Testis (tissue), 3 donors: ENCODE results near the gene PARVB. TPM values are rescaled to one million over a fixed set of nuclear protein-coding genes. Genes with fewer than 3 reads are reported as not detected.
A peak's percentile ranks its signal among the peaks of the same experiment; 100 is the strongest.

Experiments used
- DNase-seq: peaks from one replicate; pipeline ENCODE4 v3.0.0-alpha.2; 2019
- H3K27ac ChIP-seq, 2 donors: fragments of 200-600 bp; sonication (generic); one replicate each; pipeline ENCODE4 v1.5.1; 2019
- H3K27me3 ChIP-seq: fragments of 200-600 bp; sonication (generic); one replicate; pipeline ENCODE4 v1.5.1; 2019
- H3K36me3 ChIP-seq: fragments of 200-600 bp; sonication (generic); one replicate; pipeline ENCODE4 v1.5.1; 2017; ENCODE audit warnings: low read depth; ENCODE audit errors: missing control alignments
- H3K4me1 ChIP-seq: fragments of 200-600 bp; sonication (generic); one replicate; pipeline ENCODE4 v1.5.1; 2019
- H3K4me3 ChIP-seq, 2 donors: fragments of 200-600 bp; sonication (generic); one replicate each; pipeline ENCODE4 v1.5.1; 2017 to 2019
- H3K9me3 ChIP-seq: fragments of 200-600 bp; sonication (generic); one replicate; pipeline ENCODE4 v1.5.1; 2017
- CTCF ChIP-seq, 3 experiments: fragments of 450-650 bp in 2 of 3; fragments of 200-600 bp in 1 of 3; sonication (generic) in 1 of 3; IDR thresholded peaks; one replicate each; pipeline ENCODE4 v1.5.1; 2016 to 2019; ENCODE audit warnings: antibody characterized with exemption in 3 of 3, mild to moderate bottlenecking in 2 of 3, moderate library complexity in 1 of 3
- POLR2A ChIP-seq: fragments of 450-650 bp; IDR thresholded peaks from one replicate; pipeline ENCODE4 v1.6.1; 2017; ENCODE audit warnings: antibody characterized with exemption, mild to moderate bottlenecking, moderate library complexity
- WGBS, 2 donors: methylation state at CpG; one replicate each; pipeline ENCODE4 v1.1.5; 2018; 5-methylcytosine and 5-hydroxymethylcytosine counted together
- intact Hi-C: fragments of 100-400 bp; cut with DNase I; formaldehyde crosslinking; loops from one replicate; pipeline ENCODE4 v1.15.1; 2023; ENCODE audit warnings: low total_unique reads
- polyA plus RNA-seq: library from polyadenylated mRNA; stranded (reverse); fragments of 350-450 nt; fragmentation: Illumina TruSeq; extraction: RNeasy Lipid Tissue Mini Kit (QIAGEN cat#74804); gene quantifications from one replicate; pipeline ENCODE4 v1.2.3, GENCODE V29; 2014; ENCODE audit warnings: low read depth, low replicate concordance; ENCODE audit not compliant: insufficient read depth
- total RNA-seq, 2 donors: library from RNA; depleted of rRNA; stranded (reverse); fragments of >200 nt; gene quantifications; one replicate each; pipeline ENCODE4 v1.2.3, GENCODE V29; 2016

Gene PARVB
- total and polyA plus RNA-seq, 3 donors from 2014 or later: 11.6 to 27.5 (median 23.7) TPM

GRCh38 chr22:44199164-44199563, 175.1 kb downstream of the PARVB start:
- DNase-seq: no peak
- no peaks in the 10 kb centered on the region for H3K36me3 ChIP-seq
- intact Hi-C loops: no loop called here
- TF ChIP-seq CTCF (IDR thresholded peaks at IDR 0.05): no peak
- H3K27ac ChIP-seq: no peak overlapping the region
- WGBS, 2 donors: 86 to 98% methylated on average over 2 of the region's 2 CpGs
- no peaks in the 10 kb centered on the region for H3K4me1 ChIP-seq
- H3K27me3 ChIP-seq: no peaks in the 10 kb centered on the region
- H3K9me3 ChIP-seq: no peaks in the 10 kb centered on the region
- no peak overlapping the region for H3K4me3 ChIP-seq

- TF ChIP-seq POLR2A (no peak), CTCF (IDR thresholded peaks at IDR 0.05) (no peak)
- no peaks in the 10 kb centered on the region for H3K27me3 ChIP-seq
- no peak overlapping the region for H3K4me3 ChIP-seq
- DNase-seq: no peak
- H3K36me3 ChIP-seq: no peaks in the 10 kb centered on the region
- H3K4me1 ChIP-seq: no peaks in the 10 kb centered on the region
- WGBS, 2 donors: 90 to 100% methylated on average over 2 to 5 of the region's 5 CpGs
- no peak overlapping the region for H3K27ac ChIP-seq
- no peaks in the 10 kb centered on the region for H3K9me3 ChIP-seq
- intact Hi-C loops: no loop called here
These were observed 175.8 kb downstream of the PARVB start for GRCh38 chr22:44199866-44200265.

- Histone ChIP-seq H3K36me3 (no peaks in the 10 kb centered on the region), H3K4me3 (no peak overlapping the region), H3K4me1 (no peaks in the 10 kb centered on the region), H3K9me3 (no peaks in the 10 kb centered on the region), H3K27ac (no peak overlapping the region), H3K27me3 (no peaks in the 10 kb centered on the region)
- TF ChIP-seq POLR2A (no peak), CTCF (IDR thresholded peaks at IDR 0.05) (no peak)
- intact Hi-C loops: no loop called here
- WGBS, 2 donors: 87 to 98% methylated on average over 6 of the region's 6 CpGs
- no peak for DNase-seq
These were observed 176.3 kb downstream of the PARVB start for GRCh38 chr22:44200451-44200850.

- TF ChIP-seq POLR2A (no peak), CTCF (IDR thresholded peaks at IDR 0.05) (no peak)
- no peaks in the 10 kb centered on the region for H3K27me3 ChIP-seq
- no peak overlapping the region for H3K4me3 ChIP-seq
- H3K9me3 ChIP-seq: no peaks in the 10 kb centered on the region
- WGBS, 2 donors: 79 to 86% methylated on average over 14 to 17 of the region's 17 CpGs
- H3K27ac ChIP-seq: no peak overlapping the region
- no peaks in the 10 kb centered on the region for H3K4me1 ChIP-seq
- intact Hi-C loops: no loop called here
- DNase-seq: peak; percentile 50
- no peaks in the 10 kb centered on the region for H3K36me3 ChIP-seq
These were observed 176.9 kb downstream of the PARVB start for GRCh38 chr22:44200855-44201550.

GRCh38 chr22:44201665-44202064, 177.6 kb downstream of the PARVB start:
- H3K27me3 ChIP-seq: no peaks in the 10 kb centered on the region
- TF ChIP-seq POLR2A (no peak), CTCF (IDR thresholded peaks at IDR 0.05) (no peak)
- H3K27ac ChIP-seq: no peak overlapping the region
- no peak for DNase-seq
- no peaks in the 10 kb centered on the region for H3K36me3 ChIP-seq
- H3K4me3 ChIP-seq: no peak overlapping the region
- H3K4me1 ChIP-seq: no peaks in the 10 kb centered on the region
- H3K9me3 ChIP-seq: no peaks in the 10 kb centered on the region
- intact Hi-C loops: no loop called here
- WGBS, 2 donors: 68 to 79% methylated on average over 11 to 12 of the region's 12 CpGs
